Mucosa of rectum (tissue), 2 donors: ENCODE results near the gene AKAP13.

Source experiments
- H3K27ac ChIP-seq, 2 donors: one replicate each; pipeline ENCODE4 v1.7.0; 2013; ENCODE audit warnings: inconsistent platforms in 2 of 2, low read depth in 2 of 2, low read length in 2 of 2
- H3K27me3 ChIP-seq, 2 donors: one replicate each; pipeline ENCODE4 v1.7.0; 2013; ENCODE audit warnings: low read length in 2 of 2; ENCODE audit not compliant: control insufficient read depth in 2 of 2, insufficient read depth in 2 of 2
- H3K36me3 ChIP-seq, 2 donors: one replicate each; pipeline ENCODE4 v1.7.0; 2013; ENCODE audit warnings: low read length in 2 of 2; ENCODE audit not compliant: control insufficient read depth in 2 of 2, insufficient read depth in 2 of 2
- H3K4me1 ChIP-seq, 2 donors: one replicate each; pipeline ENCODE4 v1.7.0; 2013; ENCODE audit warnings: low read length in 2 of 2, mild to moderate bottlenecking in 1 of 2; ENCODE audit not compliant: control insufficient read depth in 2 of 2, insufficient read depth in 2 of 2
- H3K4me3 ChIP-seq, 2 donors: one replicate each; pipeline ENCODE4 v1.7.0; 2013; ENCODE audit warnings: low read length in 2 of 2
- H3K9ac ChIP-seq, 2 donors: one replicate each; pipeline ENCODE4 v1.7.0; 2013; ENCODE audit warnings: low read length in 2 of 2, low read depth in 1 of 2, mild to moderate bottlenecking in 1 of 2
- H3K9me3 ChIP-seq, 2 donors: one replicate each; pipeline ENCODE4 v1.7.0; 2013; ENCODE audit warnings: low read length in 2 of 2; ENCODE audit not compliant: control insufficient read depth in 2 of 2
- donor health status: healthy.
- donor health status: Normal muscosa, but diverticular disease.

Gene AKAP13

GRCh38 chr15:85504749-85505676 is 124.6 kb downstream of the AKAP13 start:
- Histone ChIP-seq H3K9me3 (no peaks in the 10 kb centered on the region), H3K27me3 (no peaks in the 10 kb centered on the region), H3K9ac (no peak overlapping the region), H3K4me3 (no peak overlapping the region), H3K36me3 (no peaks in the 10 kb centered on the region), H3K27ac (no peak overlapping the region), H3K4me1 (peaks cover 6 to 8% of the 10 kb centered on the region in 2 donors)

GRCh38 chr15:85507114-85507513 is 126.7 kb downstream of the AKAP13 start:
- Histone ChIP-seq H3K9me3 (no peaks in the 10 kb centered on the region), H3K36me3 (no peaks in the 10 kb centered on the region), H3K4me1 (no peaks in the 10 kb centered on the region), H3K27me3 (no peaks in the 10 kb centered on the region), H3K27ac (no peak overlapping the region), H3K4me3 (no peak overlapping the region), H3K9ac (no peak overlapping the region)

GRCh38 chr15:85509973-85510372 is 129.6 kb downstream of the AKAP13 start:
- H3K4me3 ChIP-seq: no peak overlapping the region
- no peaks in the 10 kb centered on the region for H3K36me3 ChIP-seq
- no peaks in the 10 kb centered on the region for H3K27me3 ChIP-seq
- no peaks in the 10 kb centered on the region for H3K9me3 ChIP-seq
- no peak overlapping the region for H3K9ac ChIP-seq
- H3K27ac ChIP-seq: no peak overlapping the region
- H3K4me1 ChIP-seq: peaks cover 0 to 3% of the 10 kb centered on the region in 2 donors

- no peaks in the 10 kb centered on the region for H3K9me3 ChIP-seq
- no peak overlapping the region for H3K4me3 ChIP-seq
- H3K36me3 ChIP-seq: no peaks in the 10 kb centered on the region
- peaks cover 0 to 6% of the 10 kb centered on the region in 2 donors for H3K4me1 ChIP-seq
- no peak overlapping the region for H3K27ac ChIP-seq
- no peaks in the 10 kb centered on the region for H3K27me3 ChIP-seq
- H3K9ac ChIP-seq: no peak overlapping the region
Measured at GRCh38 chr15:85514413-85514812, 134.0 kb downstream of the AKAP13 start.

- peaks cover 0 to 9% of the 10 kb centered on the region in 2 donors for H3K4me1 ChIP-seq
- H3K27me3 ChIP-seq: no peaks in the 10 kb centered on the region
- H3K27ac ChIP-seq: no peak overlapping the region
Measured at GRCh38 chr15:85515212-85515611, 134.8 kb downstream of the AKAP13 start.

GRCh38 chr15:85517086-85517485 is 136.7 kb downstream of the AKAP13 start:
- H3K4me1 ChIP-seq: peaks cover 0 to 14% of the 10 kb centered on the region in 2 donors
- H3K27me3 ChIP-seq: no peaks in the 10 kb centered on the region
- H3K4me3 ChIP-seq: no peak overlapping the region
- H3K9ac ChIP-seq: no peak overlapping the region
- no peaks in the 10 kb centered on the region for H3K9me3 ChIP-seq
- no peaks in the 10 kb centered on the region for H3K36me3 ChIP-seq
- H3K27ac ChIP-seq: no peak overlapping the region

More at GRCh38 chr15:85515212-85515611, 134.8 kb downstream of the AKAP13 start:
- no peaks in the 10 kb centered on the region for H3K36me3 ChIP-seq
- no peak overlapping the region for H3K4me3 ChIP-seq
- H3K9me3 ChIP-seq: no peaks in the 10 kb centered on the region
- no peak overlapping the region for H3K9ac ChIP-seq

GRCh38 chr15:85518979-85519761 is 138.8 kb downstream of the AKAP13 start:
- Histone ChIP-seq H3K9ac (no peak overlapping the region), H3K36me3 (peaks cover 0 to 2% of the 10 kb centered on the region in 2 donors), H3K27ac (no peak overlapping the region), H3K9me3 (no peaks in the 10 kb centered on the region), H3K4me1 (peaks cover 0 to 14% of the 10 kb centered on the region in 2 donors), H3K4me3 (no peak overlapping the region), H3K27me3 (no peaks in the 10 kb centered on the region)

GRCh38 chr15:85520650-85521049 is 140.2 kb downstream of the AKAP13 start:
- Histone ChIP-seq H3K27me3 (no peaks in the 10 kb centered on the region), H3K9me3 (no peaks in the 10 kb centered on the region), H3K9ac (no peak overlapping the region), H3K27ac (no peak overlapping the region), H3K4me3 (no peak overlapping the region), H3K4me1 (peaks cover 0 to 11% of the 10 kb centered on the region in 2 donors), H3K36me3 (peaks cover 0 to 2% of the 10 kb centered on the region in 2 donors)

- H3K27me3 ChIP-seq: no peaks in the 10 kb centered on the region
- H3K4me3 ChIP-seq: no peak overlapping the region
- H3K4me1 ChIP-seq: peaks cover 7 to 15% of the 10 kb centered on the region in 2 donors
- H3K36me3 ChIP-seq: peaks cover 0 to 2% of the 10 kb centered on the region in 2 donors
- no peak overlapping the region for H3K27ac ChIP-seq
- H3K9me3 ChIP-seq: no peaks in the 10 kb centered on the region
- H3K9ac ChIP-seq: no peak overlapping the region
Measured at GRCh38 chr15:85523530-85523929, 143.1 kb downstream of the AKAP13 start.

GRCh38 chr15:85525755-85526154 is 145.4 kb downstream of the AKAP13 start:
- no peak overlapping the region for H3K9ac ChIP-seq
- H3K27me3 ChIP-seq: no peaks in the 10 kb centered on the region
- H3K4me3 ChIP-seq: no peak overlapping the region
- H3K9me3 ChIP-seq: no peaks in the 10 kb centered on the region
- peaks cover 8 to 10% of the 10 kb centered on the region in 2 donors for H3K4me1 ChIP-seq
- H3K36me3 ChIP-seq: peaks cover 2 to 4% of the 10 kb centered on the region in 2 donors
- H3K27ac ChIP-seq: no peak overlapping the region
